Measurements from ENCODE around the gene TMPRSS15. TPM values are rescaled to one million over a fixed set of nuclear protein-coding genes. Genes with fewer than 3 reads are reported as not detected.

TMPRSS15 gene
- total and polyA plus RNA-seq, 9 of the 15 experiments (the other 6 are each of a cell fraction or from before 2014, with no cell fraction given): 0.03 to 0.11 (median 0.04) TPM; not detected in 4

DNA sequence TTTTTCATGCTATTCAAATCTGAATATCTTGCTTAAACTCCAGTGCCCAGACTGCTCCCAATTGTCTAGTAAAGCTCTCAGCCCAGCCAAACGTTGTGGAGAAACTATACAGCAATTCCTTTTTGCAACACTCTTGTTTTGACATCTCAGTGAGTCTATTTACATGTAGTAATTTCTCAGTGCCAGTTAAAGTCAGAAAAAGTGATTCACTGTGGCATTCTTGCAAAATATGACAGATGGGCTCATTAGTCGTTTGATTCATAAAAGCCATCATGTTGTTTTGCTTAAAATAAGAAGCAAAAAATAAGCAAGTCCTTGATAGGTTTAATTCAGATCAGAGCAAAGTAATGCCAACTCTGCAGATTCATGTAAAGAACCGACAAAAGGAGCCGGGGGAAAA is 20.7 kb upstream of the TMPRSS15 start:
- Histone ChIP-seq H4K20me1 (replicated peaks; ENCODE audit: control insufficient read depth, insufficient read depth, low read length) (no peaks in the 10 kb centered on the region), H3K9me1 (ENCODE audit: control insufficient read depth, insufficient read depth, low read length) (no peaks in the 10 kb centered on the region), H3K79me2 (ENCODE audit: control insufficient read depth, insufficient read depth, low read length) (no peaks in the 10 kb centered on the region), H3K4me1 (replicated peaks in 1 of 2; ENCODE audit: control insufficient read depth in 2 of 2, insufficient read depth in 2 of 2, low read length in 2 of 2) (no peaks in the 10 kb centered on the region), H3K27ac (ENCODE audit: extremely low read depth, low read depth, low read length) (no peak overlapping the region), H3K4me2 (ENCODE audit: insufficient read depth, low read length) (no peak overlapping the region), H2AFZ (ENCODE audit: low read depth, low read length) (no peak overlapping the region), H3K9me3 (replicated peaks; ENCODE audit: control insufficient read depth, insufficient read depth, low read depth, low read length) (no peaks in the 10 kb centered on the region), H3K27me3 (ENCODE audit: control insufficient read depth in 2 of 2, insufficient read depth in 2 of 2, low read length in 2 of 2) (no peaks in the 10 kb centered on the region), H3K4me3 (no peak overlapping the region), H3K9ac (ENCODE audit: insufficient read depth in 1 of 2, low read depth in 2 of 2, low read length in 2 of 2) (no peak overlapping the region), H3K36me3 (ENCODE audit: control insufficient read depth, insufficient read depth, low read length) (no peaks in the 10 kb centered on the region)
- intact Hi-C loops (cut with micrococcal nuclease): no loop called here
- 3% methylated on average over 4 of the region's 4 CpGs for WGBS (ENCODE audit: insufficient coverage, low coverage, missing lambda C conversion rate)
- in situ Hi-C loops (cut with MboI): no loop called here
- no peak for DNase-seq (ENCODE audit: extremely low read depth in 1 of 4, low spot score in 3 of 4)
- FAIRE-seq: no peak
- no peak for ATAC-seq
- no peak for TF ChIP-seq ZNF408 (CRISPR knock-in tag; IDR thresholded peaks at IDR 0.05; ENCODE audit: low read depth)
- no peak for TF ChIP-seq ZNF239 (CRISPR knock-in tag; IDR thresholded peaks at IDR 0.05)
- TF ChIP-seq MBD2 (IDR thresholded peaks at IDR 0.05; ENCODE audit: borderline replicate concordance, low read depth): no peak
- TF ChIP-seq SAFB2 (IDR thresholded peaks at IDR 0.05; ENCODE audit: borderline replicate concordance, low read depth, low read length, severe bottlenecking): no peak
- TF ChIP-seq ZNF175 (CRISPR knock-in tag; IDR thresholded peaks at IDR 0.05; ENCODE audit: low read depth): no peak
- TF ChIP-seq, protein P1, sequence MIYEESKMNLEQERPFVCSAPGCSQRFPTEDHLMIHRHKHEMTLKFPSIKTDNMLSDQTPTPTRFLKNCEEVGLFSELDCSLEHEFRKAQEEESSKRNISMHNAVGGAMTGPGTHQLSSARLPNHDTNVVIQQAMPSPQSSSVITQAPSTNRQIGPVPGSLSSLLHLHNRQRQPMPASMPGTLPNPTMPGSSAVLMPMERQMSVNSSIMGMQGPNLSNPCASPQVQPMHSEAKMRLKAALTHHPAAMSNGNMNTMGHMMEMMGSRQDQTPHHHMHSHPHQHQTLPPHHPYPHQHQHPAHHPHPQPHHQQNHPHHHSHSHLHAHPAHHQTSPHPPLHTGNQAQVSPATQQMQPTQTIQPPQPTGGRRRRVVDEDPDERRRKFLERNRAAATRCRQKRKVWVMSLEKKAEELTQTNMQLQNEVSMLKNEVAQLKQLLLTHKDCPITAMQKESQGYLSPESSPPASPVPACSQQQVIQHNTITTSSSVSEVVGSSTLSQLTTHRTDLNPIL (CRISPR knock-in tag; IDR thresholded peaks at IDR 0.05): no peak
- no peak for TF ChIP-seq HNRNPH1 (optimal IDR thresholded peaks at IDR 0.05; ENCODE audit: low read depth, low read length)
- TF ChIP-seq ZNF212 (CRISPR knock-in tag; IDR thresholded peaks at IDR 0.05): no peak
- TF ChIP-seq ELF2 (CRISPR knock-in tag; IDR thresholded peaks at IDR 0.05): no peak
- ChIA-PET POLR2A (no interaction called here), CTCF (ENCODE audit: low intra/inter-chr PET ratio) (no interaction called here)
- no TSS peak for BruUV-seq (replicated peaks)

All from K562 (cell line).